Measurements from ENCODE around the gene DUS3L.

DUS3L gene, protein sequence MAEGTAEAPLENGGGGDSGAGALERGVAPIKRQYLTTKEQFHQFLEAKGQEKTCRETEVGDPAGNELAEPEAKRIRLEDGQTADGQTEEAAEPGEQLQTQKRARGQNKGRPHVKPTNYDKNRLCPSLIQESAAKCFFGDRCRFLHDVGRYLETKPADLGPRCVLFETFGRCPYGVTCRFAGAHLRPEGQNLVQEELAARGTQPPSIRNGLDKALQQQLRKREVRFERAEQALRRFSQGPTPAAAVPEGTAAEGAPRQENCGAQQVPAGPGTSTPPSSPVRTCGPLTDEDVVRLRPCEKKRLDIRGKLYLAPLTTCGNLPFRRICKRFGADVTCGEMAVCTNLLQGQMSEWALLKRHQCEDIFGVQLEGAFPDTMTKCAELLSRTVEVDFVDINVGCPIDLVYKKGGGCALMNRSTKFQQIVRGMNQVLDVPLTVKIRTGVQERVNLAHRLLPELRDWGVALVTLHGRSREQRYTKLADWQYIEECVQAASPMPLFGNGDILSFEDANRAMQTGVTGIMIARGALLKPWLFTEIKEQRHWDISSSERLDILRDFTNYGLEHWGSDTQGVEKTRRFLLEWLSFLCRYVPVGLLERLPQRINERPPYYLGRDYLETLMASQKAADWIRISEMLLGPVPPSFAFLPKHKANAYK

DNA sequence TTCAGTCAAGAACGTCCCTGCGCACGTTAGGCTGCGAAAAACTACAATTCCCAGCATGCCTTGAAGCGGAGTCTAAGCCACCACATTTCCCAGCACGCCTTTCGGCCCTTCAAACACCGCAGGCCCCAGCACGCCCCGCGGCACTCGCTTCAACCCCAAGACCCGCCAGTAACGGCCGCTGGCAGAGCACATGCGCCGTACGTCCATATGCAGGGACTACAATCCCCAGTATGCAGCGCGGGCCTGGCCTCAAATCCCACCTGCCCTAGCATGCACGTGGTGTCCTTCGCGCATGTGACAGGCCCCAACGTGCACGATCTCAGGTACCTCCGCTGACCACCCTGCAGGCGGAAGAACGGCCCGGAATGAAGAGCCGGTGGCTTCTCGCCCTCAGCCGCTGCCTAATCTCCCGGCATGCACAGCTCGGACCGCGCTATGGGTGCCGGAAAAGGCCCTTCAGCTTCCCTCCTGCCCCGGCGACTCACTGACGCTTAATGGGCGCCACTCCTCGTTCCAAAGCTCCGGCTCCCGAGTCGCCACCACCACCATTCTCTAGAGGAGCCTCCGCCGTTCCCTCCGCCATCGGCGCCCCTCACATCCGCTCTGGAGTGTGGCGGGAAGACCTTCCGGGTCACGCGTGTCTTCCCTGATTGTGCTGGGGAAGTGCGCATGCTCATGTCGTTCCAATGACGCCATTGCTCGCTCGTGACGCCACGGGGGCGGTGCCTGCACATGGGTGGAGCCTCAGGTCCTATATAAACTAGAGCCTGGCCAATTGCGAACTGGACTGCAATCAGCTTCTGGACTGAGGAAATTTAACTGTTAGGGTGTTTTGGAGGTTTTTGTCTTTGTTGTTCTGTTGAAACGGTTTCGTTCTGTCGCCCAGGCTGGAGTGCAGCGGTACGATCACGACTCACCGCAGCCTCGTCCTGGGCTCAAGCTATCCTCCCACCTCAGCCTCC lies at the start of gene DUS3L:
Gene DUS3L (minus strand): TSS at position 605 of the 962 bp plus-strand sequence. CDS start 22 bp downstream, at position 583.
- ATAC-seq = peak; percentile 97

DNA sequence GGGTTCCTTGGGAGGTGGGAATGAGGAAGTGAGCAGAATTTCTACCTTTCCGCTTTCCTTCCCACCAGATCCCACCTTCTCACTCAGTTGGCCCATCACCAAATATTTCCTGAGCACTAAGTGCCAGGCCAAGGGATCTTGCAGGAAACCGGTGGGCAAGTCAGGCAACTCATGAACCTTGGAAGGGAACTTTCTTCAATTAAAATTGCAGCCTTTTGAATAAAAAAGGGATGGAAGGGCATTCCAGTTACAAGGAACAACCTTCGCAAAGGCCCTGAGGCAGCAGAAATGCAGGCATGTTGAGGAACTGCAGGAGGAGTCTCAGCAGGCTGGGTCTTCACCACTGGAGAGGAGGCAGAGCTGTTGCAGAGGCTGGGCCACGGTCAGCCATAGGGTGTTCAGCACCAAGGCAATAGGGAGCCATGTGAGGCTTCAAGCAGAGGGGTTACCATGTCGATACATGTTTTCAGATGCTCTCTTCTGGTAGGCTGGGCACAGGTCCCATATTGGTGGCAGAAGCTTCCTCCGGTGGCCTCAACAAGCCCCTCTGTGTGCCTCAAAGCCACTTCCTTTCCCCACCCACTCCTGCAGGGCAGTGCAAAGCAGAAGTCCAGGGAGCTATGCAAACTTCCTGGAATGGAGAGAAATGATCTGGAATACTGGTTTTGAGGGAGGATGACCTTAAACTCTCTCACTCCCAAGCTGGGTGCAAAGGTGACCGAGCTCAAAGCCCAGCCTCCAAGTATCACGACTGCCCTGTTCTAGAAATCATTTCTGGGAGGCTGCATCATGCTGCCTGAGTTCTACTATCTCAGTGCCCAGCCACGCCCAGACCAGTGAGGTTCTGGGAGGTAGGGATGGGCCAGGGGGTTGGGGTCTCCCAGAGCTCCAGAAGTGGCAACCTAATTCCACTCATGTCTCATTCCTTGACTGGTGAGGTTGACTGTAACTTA lies 48.4 kb upstream of the DUS3L start, which contains the start of gene FUT6:
Gene FUT6 (minus strand): TSS at position 638 of the 953 bp plus-strand sequence. CDS start 7,135 bp downstream, outside the sequence.
- ATAC-seq = no peak

DNA sequence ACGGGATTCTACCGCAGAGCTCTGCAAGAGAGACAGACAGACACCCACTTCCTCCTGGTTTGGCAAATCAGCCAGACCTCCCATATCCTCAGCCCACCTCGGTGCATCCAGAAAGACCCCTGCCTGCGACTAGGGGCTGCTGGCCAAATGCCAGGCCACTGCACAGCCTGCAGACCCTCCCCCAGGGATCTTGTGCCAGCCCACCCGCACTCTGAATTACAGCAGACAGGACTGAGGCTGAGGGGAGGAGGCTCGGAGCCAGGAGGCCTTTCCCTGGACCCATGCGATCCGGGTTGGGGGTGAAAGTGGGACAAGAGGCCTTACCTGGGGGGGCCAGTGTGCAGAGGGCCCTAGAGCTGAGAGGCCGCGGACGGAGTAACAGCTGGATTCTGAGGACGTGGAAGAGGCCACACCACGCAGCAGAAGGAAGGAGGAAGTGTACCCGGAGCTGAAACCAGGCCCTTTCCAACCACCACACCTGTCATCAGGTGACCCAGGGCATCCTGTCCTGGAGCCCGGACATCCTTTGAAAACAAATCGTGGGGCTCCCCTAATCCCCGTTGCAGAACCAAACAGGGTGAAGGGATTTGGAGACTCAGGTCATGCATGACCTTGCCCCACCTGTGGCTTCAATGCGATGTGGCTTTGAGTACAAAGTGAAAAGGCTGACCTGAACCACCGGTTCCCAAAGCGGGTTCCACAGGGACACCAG lies 47.5 kb upstream of the DUS3L start:
- no peak for ATAC-seq

DNA sequence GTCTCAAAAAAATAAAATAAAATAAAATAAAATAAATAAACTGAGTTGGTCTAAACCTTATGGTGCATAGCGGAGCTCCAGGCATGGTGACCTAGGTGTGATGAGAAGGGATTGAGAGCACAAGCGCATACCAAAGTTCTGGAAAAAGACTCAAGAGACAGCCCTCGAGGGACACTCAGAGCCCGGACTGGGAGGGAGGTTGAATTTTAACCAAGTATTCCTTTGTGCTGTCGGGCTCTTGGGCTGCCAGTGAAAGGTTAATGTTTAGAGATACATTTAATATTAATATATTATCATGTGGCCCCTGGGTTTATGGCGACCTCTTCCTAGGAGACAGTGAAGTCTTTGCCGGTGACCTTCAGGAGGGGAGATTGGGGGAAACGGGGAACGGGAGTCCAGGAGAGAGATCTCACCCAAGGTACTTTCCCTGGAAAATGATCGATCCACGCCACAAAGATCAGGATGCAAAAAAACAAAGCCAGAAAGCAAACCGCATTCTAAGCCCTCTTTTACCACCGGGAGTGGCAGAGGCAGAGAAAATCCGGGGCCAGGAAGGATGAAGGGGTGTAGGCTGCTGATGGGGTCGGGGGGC lies 46.9 kb upstream of the DUS3L start:
- no peak for ATAC-seq

DNA sequence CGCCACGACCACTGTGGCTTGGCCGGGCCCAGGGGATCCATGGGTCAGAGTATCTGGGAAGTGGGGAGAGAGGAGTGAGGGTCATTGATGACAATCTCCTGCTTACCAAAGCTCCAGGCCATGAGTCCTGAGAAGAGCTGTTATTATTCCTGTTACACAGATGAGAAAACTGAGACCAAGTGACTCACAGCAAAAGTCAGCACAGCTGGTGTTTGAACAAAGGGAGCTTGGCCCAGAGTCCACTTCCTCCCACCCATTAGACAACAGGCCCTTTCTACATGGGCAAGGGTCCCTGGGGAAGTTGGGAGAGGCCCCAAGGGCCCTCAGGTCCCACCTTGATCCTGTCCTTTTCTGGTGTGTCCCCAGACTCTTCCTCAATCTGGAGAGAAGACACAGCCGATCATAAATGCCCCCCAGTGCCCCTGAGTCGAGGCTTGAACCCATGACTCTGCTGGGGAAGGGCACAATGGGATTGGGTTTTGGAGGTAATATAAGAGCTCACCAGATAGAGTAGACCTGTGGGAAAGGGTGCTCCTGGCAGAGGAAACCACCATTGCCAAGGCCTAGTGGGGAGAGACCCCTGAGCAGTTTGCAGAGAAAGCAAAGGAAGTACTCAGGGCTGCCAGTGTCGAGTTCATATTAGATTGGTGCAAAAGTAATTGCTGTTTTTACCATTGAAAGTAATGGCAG lies 41.7 kb upstream of the DUS3L start:
- no peak for ATAC-seq

DNA sequence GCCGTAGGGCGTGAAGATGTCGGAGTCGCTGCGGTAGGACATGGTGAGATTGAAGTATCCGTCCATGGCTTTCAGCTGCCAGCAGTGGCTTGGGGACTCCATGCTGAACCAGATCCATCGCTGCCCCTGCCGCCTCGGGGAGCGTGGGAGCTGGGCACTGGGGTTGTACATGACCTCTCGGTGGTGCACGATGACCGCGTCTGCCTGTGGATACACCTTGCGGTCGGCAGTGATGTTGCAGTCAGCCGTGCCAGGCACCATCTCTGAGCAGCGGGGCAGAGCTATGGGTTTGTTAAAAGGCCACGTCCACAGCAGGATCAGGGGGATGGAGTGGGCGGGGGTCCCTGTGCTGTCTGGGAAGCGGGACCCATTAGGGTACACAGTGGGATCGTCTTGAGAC lies 41.1 kb upstream of the DUS3L start:
- no peak for ATAC-seq

DNA sequence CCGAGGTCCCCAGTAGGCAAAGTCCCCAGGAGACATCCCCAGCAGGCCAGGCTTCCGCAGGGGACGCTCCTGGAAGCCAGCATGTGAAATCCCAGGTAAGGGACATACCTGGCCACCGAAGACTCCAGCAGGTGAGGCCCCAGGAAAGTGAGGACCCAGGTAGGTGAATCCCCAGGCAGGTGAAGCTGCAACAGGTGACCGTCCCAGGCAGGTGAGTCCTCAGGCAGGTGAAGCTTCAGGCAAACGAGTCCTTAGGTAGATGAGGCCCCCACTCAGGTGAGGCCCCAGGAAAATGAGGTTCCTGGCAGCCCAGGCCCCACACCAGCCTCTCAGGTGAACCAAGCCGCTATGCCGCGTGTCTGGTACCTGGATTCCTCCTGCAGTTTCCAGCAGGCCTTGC lies 40.2 kb upstream of the DUS3L start:
- no peak for ATAC-seq

DNA sequence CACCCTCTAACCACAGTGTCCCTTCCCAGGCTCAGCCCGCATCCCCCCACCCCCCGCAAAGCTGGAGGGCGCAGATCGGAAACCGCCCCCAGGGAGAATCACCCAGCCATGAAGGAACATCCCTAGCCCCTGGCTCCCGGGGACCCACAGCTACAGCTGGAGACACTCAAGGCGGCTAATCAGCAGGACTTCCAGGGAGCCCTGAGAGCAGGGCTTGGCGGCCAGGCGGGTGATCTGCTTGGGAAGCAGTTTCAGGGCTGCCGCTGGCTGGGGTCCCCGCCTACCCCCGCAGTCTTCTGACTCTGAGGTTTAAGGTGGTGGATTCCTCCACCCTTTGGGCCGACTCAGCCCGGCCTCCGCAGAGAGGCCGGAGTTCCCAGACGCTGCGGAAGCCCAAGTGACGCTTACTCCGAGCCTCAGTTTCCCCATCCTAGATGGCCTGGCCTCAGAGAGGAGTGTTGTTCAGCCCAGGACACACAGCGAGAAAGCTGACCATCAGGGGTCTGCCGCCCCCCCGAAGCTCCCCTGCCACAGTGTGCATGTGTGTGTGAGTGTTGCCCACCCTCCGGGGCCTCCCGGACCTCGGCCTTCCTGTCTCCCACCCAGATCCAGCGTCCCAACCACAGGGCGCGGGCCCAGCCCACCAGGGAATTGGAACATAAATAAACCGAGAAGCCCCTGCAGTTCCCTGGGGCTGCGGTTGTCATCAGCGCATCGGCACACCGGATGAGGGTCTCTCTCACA lies 38.8 kb upstream of the DUS3L start:
- no peak for ATAC-seq

DNA sequence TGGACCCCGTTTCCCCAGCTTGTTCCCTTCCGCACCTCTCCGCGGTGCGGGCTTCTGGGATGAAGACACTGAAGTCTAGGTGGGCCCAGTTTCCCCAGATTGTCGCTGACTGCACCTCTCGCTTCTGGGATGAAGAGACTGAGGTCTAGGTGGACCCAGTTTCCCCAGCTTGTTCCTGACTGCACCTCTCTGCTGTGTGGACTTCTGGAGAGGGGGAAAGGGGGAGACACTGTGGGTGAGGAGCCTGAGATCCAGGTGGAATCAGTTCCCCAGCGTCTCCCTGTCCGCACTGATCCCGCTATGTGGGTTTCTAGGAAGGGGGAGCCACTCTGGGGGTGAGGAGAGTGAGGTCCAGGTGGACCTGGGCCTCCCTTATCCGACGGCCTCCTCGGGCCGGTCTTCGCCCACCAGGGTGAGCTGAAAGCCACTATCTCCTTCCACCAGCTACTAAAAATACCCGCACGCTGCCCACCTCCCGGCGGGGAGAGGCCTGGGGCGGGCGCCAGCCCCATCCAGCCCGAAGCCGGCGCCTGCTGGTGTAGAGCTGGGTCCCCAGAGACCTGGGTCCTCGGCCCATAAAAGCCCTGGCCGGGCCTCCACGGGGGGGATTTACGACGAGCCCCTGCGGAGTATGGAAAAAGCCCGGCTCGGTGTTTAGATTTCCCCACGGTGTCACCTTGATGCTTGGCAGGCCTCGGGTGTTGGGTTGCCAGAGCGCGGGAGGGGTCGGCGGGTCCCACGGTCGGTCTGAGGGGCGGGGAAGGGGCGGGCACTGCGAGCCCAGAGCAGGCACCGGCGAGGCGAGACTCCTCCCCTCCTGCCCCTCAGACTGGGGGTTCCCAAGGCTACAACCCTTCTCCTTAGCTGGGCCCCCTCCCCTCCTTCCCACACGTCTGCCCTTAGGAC lies 38.0 kb upstream of the DUS3L start:
- ATAC-seq = no peak

DNA sequence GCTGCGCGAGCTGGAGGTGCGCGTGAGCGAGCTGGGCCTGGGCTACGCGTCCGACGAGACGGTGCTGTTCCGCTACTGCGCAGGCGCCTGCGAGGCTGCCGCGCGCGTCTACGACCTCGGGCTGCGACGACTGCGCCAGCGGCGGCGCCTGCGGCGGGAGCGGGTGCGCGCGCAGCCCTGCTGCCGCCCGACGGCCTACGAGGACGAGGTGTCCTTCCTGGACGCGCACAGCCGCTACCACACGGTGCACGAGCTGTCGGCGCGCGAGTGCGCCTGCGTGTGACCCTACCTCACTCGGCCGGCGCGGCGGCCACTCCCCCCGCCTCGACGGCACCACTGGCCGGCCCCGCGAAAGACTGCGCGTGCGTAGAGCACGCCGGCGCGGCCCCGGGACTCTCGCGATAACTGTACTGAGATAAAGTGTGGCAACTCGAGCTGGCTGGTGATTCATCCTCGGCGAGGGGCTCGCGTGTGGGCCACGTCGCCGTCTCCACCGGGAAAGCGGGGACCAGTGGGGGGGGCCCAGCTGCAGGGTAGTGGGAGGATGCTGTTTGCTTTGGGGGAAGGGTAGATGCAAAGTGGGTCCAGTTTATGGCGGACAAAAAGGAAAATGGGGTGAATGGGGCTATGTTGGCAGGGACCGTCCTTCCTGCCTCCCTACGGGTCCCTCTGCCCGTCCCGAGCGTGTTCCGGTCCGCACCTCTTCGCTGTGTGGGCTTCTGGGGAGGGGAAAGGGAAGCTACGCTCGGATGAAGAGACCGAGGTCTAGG lies 37.1 kb upstream of the DUS3L start:
- peak; percentile 81 to 83 for ATAC-seq

DNA sequence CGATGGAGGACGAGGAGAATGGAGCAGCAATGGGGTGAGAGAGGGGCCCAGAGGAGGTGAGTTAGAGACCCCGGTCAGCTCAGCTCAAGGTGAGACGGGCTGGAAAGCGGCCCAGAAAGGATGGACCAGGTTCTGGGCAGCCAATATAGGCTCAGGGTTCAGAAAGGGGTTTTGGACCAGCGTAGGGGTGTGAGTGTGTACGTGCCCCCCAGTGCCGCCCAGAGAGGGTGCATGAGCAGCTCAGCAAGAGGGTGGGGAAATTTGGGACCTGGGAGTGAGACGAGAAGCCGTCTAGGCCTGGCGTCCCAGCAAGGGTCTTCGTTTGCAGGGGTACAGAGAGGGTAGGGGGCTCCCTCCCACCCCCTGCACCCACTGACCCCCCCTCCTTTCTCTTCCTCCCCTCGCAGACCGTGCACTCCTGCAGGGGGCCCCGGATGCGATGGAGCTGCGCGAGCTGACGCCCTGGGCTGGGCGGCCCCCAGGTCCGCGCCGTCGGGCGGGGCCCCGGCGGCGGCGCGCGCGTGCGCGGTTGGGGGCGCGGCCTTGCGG lies 36.5 kb upstream of the DUS3L start:
- ATAC-seq = no peak

DNA sequence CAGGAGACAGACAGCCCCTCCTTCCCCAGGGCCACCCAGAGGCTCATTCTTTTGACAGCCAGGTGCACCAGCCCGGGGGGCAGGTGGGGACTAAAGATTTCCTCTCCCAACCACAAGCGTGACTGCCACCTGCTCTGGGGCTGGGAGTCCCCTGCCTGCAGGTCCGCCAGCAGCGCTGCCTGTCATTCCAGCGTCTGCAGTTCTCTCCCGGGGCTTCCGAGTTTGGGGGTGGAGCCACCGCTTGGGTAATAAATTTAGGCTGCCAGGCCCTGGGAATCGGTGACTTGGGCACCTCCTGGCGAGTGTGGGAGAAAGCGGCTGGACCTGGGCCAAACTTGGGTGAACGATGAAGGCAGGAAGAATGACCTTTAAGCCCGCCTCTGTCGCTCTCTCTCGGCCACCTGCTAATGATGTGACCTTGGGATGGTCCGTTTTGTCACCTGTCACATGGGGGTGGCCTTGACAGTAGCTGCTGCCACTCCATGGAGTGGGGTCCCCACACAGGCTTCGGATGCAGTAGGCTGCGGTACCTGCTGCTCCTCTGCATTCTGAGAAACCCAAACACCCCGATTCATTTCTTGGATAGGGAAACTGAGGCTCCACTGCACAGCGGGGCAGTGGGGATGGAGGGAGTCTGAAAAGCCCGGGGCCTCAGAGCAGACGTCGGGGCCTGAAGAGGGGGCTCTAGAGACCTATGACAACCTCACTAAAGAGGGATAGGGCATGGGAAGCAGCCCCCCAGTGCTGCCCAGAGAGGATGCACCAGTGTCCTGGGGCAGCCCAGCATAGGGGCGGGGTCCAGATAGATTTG lies 35.8 kb upstream of the DUS3L start:
- ATAC-seq = no peak

DNA sequence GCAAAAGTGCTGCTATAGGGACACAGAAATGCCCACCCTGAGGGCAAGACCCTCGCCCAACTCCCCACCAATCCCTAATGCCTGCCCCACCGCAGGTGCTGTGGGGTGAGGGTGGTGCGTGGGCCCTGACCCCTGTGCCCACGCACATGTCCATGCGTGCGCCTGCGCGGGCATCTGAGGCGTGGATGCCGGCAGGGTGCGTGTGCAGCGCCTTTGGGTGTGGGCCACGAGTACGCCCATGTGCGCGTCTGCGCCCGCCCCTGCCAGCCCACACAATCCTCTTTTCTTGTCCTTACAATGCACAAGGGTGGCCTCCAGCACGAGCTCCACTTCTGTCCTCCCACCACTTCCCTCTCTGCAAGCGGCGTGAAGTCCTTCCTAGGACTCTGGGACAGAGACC lies 34.2 kb upstream of the DUS3L start:
- ATAC-seq = no peak

DNA sequence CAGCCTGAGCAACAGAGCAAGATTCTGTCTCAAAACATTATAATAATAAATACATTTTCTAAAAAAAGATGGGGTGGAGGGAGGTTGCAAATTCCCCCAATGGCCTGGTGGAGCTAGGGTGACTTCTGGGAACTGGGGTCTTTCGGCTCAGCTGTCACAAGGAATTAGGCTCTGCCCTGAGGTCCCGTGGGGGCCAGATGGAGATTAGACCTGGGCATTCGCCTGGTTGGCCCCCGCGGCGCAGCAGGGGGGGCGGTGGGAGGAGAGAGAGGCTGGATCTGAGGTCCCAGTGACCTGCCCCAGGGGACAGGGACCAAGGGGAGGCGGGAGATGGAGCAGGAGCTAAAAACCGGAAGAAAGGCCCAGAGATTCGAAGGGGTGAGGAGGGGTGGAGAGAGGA lies 33.8 kb upstream of the DUS3L start:
- ATAC-seq = no peak

DNA sequence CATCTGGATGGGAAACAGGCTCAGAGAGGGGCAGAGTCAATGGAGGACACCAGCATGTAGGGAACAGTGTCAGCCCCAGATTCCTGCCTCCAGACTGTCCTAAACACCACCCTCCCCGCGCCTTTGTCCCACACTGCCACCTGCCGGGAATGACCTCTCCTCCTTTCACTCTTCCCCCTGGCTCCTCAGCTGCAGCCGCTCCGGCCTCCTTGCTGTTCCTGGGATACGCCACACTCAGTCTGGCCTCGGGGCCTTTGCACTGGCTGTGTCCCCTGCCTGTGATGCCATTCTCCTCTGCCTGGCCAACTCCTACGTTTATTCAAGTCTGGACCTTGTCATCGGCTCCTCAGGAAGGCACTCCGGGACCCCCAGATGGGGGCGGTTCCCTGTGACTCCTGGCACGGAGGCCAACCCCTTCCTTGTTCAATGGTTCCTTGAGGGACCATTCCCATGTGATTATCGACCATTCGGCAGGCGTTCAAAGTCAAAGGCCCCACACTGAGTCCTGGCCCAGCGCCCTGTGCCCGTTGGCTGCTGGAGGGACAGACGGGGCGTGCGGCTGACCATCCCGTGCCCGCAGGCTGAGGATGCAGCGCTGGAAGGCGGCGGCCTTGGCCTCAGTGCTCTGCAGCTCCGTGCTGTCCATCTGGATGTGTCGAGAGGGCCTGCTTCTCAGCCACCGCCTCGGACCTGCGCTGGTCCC lies 32.8 kb upstream of the DUS3L start:
- ATAC-seq = no peak
